Stomach (tissue), 9 donors: ENCODE measurements around the gene SARDH. TPM values are rescaled to one million over a fixed set of nuclear protein-coding genes. Genes with fewer than 3 reads are reported as not detected.

Source experiments
- DNase-seq, 2 donors: peaks; one replicate each; pipeline versions ENCODE4 v3.0.0 to v3.0.0-alpha.2; 2013 to 2019
- H3K27ac ChIP-seq, 5 donors: fragments of 200-600 bp in 4 of 5; sonication (generic) in 4 of 5; one replicate each; pipeline ENCODE4 v1.5.1; 2013 to 2019; ENCODE audit warnings: mild to moderate bottlenecking in 1 of 5, moderate library complexity in 1 of 5
- H3K27me3 ChIP-seq, 3 donors: fragments of 200-600 bp; sonication (generic); one replicate each; pipeline ENCODE4 v1.5.1; 2017 to 2019; ENCODE audit warnings: mixed run types in 1 of 3
- H3K36me3 ChIP-seq, 4 donors: fragments of 200-600 bp; sonication (generic); 1 replicate in 3 of 4; 2 replicates in 1 of 4; pipeline ENCODE4 v1.5.1; 2016 to 2019
- H3K4me1 ChIP-seq, 4 donors: fragments of 200-600 bp; sonication (generic); one replicate each; pipeline ENCODE4 v1.5.1; 2016 to 2019
- H3K4me3 ChIP-seq, 4 donors: fragments of 200-600 bp; sonication (generic) in 3 of 4; one replicate each; pipeline ENCODE4 v1.5.1; 2016 to 2019; ENCODE audit warnings: mild to moderate bottlenecking in 1 of 4
- H3K9me3 ChIP-seq, 4 donors: fragments of 200-600 bp; sonication (generic); one replicate each; pipeline ENCODE4 v1.5.1; 2016 to 2019
- EP300 ChIP-seq: sonication (generic); formaldehyde crosslinking; IDR thresholded peaks from one replicate; pipeline ENCODE4 v1.6.1; 2017; ENCODE audit warnings: antibody characterized with exemption
- POLR2A ChIP-seq, 4 donors: fragments of 450-650 bp; IDR thresholded peaks; one replicate each; pipeline ENCODE4 v1.6.1; 2016; ENCODE audit warnings: antibody characterized with exemption in 4 of 4, control low read depth in 2 of 4, mild to moderate bottlenecking in 1 of 4, moderate library complexity in 1 of 4
- POLR2AphosphoS5 ChIP-seq, 3 donors: sonication (generic); formaldehyde crosslinking; IDR thresholded peaks; one replicate each; pipeline ENCODE4 v1.6.1; 2016; ENCODE audit warnings: antibody characterized with exemption in 3 of 3
- WGBS, 5 donors: extraction: QIAGEN DNeasy Blood & Tissue Kit in 3 of 5; methylation state at CpG; one replicate each; pipeline versions ENCODE4 v1.1.5 to v1.1.7; 2013 to 2018; 5-methylcytosine and 5-hydroxymethylcytosine counted together
- intact Hi-C: fragments of 100-400 bp; cut with DNase I; formaldehyde crosslinking; loops from one replicate; pipeline ENCODE4 v1.15.1; 2023; ENCODE audit warnings: low total_unique reads
- polyA plus RNA-seq, 3 donors: library from polyadenylated mRNA; stranded (reverse); fragments of 200-250 nt; gene quantifications; one replicate each; pipeline ENCODE4 v1.2.3, GENCODE V29; 2013
- total RNA-seq, 5 donors: library from RNA; depleted of rRNA; stranded (reverse); fragments of >200 nt; gene quantifications; one replicate each; pipeline versions ENCODE4 v1.1.0 to v1.2.3, GENCODE V29; 2014 to 2016
- TF ChIP-seq, protein P1 (sequence below), 7 experiments: fragments of 450-650 bp in 4 of 7; fragments of 200-600 bp in 3 of 7; sonication (generic) in 3 of 7; IDR thresholded peaks; one replicate each; pipeline ENCODE4 v1.5.1; 2016 to 2019; ENCODE audit warnings: antibody characterized with exemption in 7 of 7, control low read depth in 2 of 7, mild to moderate bottlenecking in 1 of 7
- donor health status: healthy with polysubstance abuse.
- donor health status: Bipolar disorder and iron deficiency.
- donor health status: healthy.

The SARDH gene
- total and polyA plus RNA-seq, 8 donors: 0.76 to 15.2 (median 2.6) TPM; not detected in 1

DNA sequence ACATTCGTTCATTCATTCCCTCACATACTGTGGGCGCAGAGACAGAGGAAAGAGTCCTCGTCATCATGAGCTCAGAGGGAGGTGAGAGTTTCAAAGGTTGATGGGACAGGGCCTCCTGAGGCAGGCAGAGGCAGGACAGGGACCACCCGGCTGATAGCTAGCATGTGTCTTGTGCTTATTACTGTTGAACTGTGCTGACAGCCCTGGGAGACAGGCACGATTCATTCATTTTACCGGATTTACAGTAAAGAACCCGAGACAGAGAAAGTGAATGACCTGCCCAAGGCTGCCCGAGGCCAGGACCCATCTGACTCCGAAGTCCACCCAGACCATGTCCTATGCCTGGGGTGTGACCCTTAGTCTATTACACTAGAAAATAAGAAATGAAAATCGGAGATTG is 124.1 kb downstream of the SARDH start:
- intact Hi-C loops: no loop called here
- H3K4me3 ChIP-seq: no peak overlapping the region
- no peaks in the 10 kb centered on the region for H3K9me3 ChIP-seq
- peaks cover 7 to 95% (median 26%) of the 10 kb centered on the region in 3 donors for H3K27me3 ChIP-seq
- H3K36me3 ChIP-seq: no peaks in the 10 kb centered on the region
- 62 to 69% (median 68%) methylated on average over 10 of the region's 10 CpGs for WGBS, 5 donors
- H3K27ac ChIP-seq: no peak overlapping the region
- TF ChIP-seq, protein P1, sequence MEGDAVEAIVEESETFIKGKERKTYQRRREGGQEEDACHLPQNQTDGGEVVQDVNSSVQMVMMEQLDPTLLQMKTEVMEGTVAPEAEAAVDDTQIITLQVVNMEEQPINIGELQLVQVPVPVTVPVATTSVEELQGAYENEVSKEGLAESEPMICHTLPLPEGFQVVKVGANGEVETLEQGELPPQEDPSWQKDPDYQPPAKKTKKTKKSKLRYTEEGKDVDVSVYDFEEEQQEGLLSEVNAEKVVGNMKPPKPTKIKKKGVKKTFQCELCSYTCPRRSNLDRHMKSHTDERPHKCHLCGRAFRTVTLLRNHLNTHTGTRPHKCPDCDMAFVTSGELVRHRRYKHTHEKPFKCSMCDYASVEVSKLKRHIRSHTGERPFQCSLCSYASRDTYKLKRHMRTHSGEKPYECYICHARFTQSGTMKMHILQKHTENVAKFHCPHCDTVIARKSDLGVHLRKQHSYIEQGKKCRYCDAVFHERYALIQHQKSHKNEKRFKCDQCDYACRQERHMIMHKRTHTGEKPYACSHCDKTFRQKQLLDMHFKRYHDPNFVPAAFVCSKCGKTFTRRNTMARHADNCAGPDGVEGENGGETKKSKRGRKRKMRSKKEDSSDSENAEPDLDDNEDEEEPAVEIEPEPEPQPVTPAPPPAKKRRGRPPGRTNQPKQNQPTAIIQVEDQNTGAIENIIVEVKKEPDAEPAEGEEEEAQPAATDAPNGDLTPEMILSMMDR (IDR thresholded peaks at IDR 0.05): no peak
- TF ChIP-seq EP300 (no peak), POLR2A (IDR thresholded peaks at IDR 0.05) (no peak), POLR2AphosphoS5 (IDR thresholded peaks at IDR 0.05) (no peak)
- DNase-seq: no peak
- peaks cover 0 to under 1% (median under 1%) of the 10 kb centered on the region in 4 donors for H3K4me1 ChIP-seq

Other genes starting within 250 kb of the SARDH start
- gene MYMK, start 213.4 kb downstream of the SARDH start, total RNA-seq: not detected
- not detected for gene MYMK, start 213.4 kb downstream of the SARDH start, polyA plus RNA-seq
- gene ADAMTSL2, start 203.6 kb downstream of the SARDH start, total RNA-seq: 10 to 100 TPM in 1 of 5 donors, 1 to 10 TPM in 2, not detected in 2; 3.3 to 20.6 (median 3.3) TPM
- 1 to 10 TPM; 1.3 to 1.9 (median 1.4) TPM for gene ADAMTSL2, start 203.6 kb downstream of the SARDH start, polyA plus RNA-seq
- gene FAM163B, start 129.0 kb downstream of the SARDH start, total RNA-seq: not detected
- gene FAM163B, start 129.0 kb downstream of the SARDH start, polyA plus RNA-seq: not detected
- gene DBH, start 102.0 kb downstream of the SARDH start, total RNA-seq: under 1 TPM in 1 of 5 donors, not detected in 4; under 0.01 TPM
- gene DBH, start 102.0 kb downstream of the SARDH start, polyA plus RNA-seq: under 1 TPM in 1 of 3 donors, not detected in 2; 0.15 TPM